H9 (cell line): ENCODE data around the gene FMN1. TPM values are rescaled to one million over a fixed set of nuclear protein-coding genes. Genes with fewer than 3 reads are reported as not detected.

Experiments used
- DNase-seq: peaks from one replicate; pipeline ENCODE4 v3.0.0-alpha.2; 2017
- H2AFZ ChIP-seq: one replicate; pipeline ENCODE4 v1.6.1; 2013; ENCODE audit warnings: mild to moderate bottlenecking, low read length, control low read depth, moderate library complexity
- H2AK5ac ChIP-seq: 2 replicates; pipeline ENCODE4 v1.6.1; 2013; ENCODE audit warnings: low read length, control low read depth, mixed read lengths; ENCODE audit not compliant: insufficient read length
- H2BK120ac ChIP-seq: one replicate; pipeline ENCODE4 v1.6.1; 2013; ENCODE audit warnings: low read depth, mild to moderate bottlenecking, low read length, control low read depth, inconsistent platforms; ENCODE audit not compliant: poor library complexity, severe bottlenecking
- H2BK12ac ChIP-seq: 2 replicates; pipeline ENCODE4 v1.6.1; 2013; ENCODE audit warnings: low read length, control low read depth, mixed read lengths, low read depth; ENCODE audit not compliant: insufficient read length
- H2BK15ac ChIP-seq: 2 replicates; pipeline ENCODE4 v1.6.1; 2013; ENCODE audit warnings: low read depth, low read length, control low read depth
- H2BK20ac ChIP-seq: one replicate; pipeline ENCODE4 v1.6.1; 2013; ENCODE audit warnings: low read depth, mild to moderate bottlenecking, low read length, control low read depth, inconsistent platforms; ENCODE audit not compliant: poor library complexity, severe bottlenecking
- H2BK5ac ChIP-seq: 2 replicates; pipeline ENCODE4 v1.6.1; 2013; ENCODE audit warnings: low read length, control low read depth, mixed read lengths; ENCODE audit not compliant: insufficient read length
- H3K14ac ChIP-seq: 2 replicates; pipeline ENCODE4 v1.6.1; 2013; ENCODE audit warnings: low read length, control low read depth; ENCODE audit not compliant: insufficient read depth
- H3K18ac ChIP-seq: 2 replicates; pipeline ENCODE4 v1.6.1; 2013; ENCODE audit warnings: low read depth, mild to moderate bottlenecking, mixed read lengths, low read length, control low read depth; ENCODE audit not compliant: insufficient read length
- H3K23ac ChIP-seq: 2 replicates; pipeline ENCODE4 v1.6.1; 2013; ENCODE audit warnings: low read length, control low read depth, mixed read lengths, low read depth; ENCODE audit not compliant: insufficient read length
- H3K23me2 ChIP-seq: 2 replicates; pipeline ENCODE4 v1.6.1; 2013; ENCODE audit warnings: low read depth, mild to moderate bottlenecking, mixed read lengths, low read length, control low read depth; ENCODE audit not compliant: insufficient read length, poor library complexity, severe bottlenecking
- H3K27ac ChIP-seq: 2 replicates; pipeline ENCODE4 v1.5.1; 2013; ENCODE audit warnings: low read length, control low read depth, mixed read lengths, low read depth; ENCODE audit not compliant: insufficient read length
- H3K27me3 ChIP-seq: 2 replicates; pipeline ENCODE4 v1.6.1; 2013; ENCODE audit warnings: low read length, control low read depth, inconsistent platforms; ENCODE audit not compliant: insufficient read depth
- H3K4ac ChIP-seq: 2 replicates; pipeline ENCODE4 v1.6.1; 2013; ENCODE audit warnings: low read depth, mild to moderate bottlenecking, control low read depth, inconsistent platforms, low read length, moderate library complexity
- H3K4me1 ChIP-seq: 2 replicates; pipeline ENCODE4 v1.6.1; 2013; ENCODE audit warnings: low read length, control low read depth, inconsistent platforms; ENCODE audit not compliant: insufficient read depth
- H3K4me2 ChIP-seq: 2 replicates; pipeline ENCODE4 v1.6.1; 2013; ENCODE audit warnings: low read length, control low read depth, mixed read lengths; ENCODE audit not compliant: insufficient read length, insufficient read depth
- H3K56ac ChIP-seq: 2 replicates; pipeline ENCODE4 v1.6.1; 2013; ENCODE audit warnings: low read depth, mild to moderate bottlenecking, mixed read lengths, low read length, control low read depth; ENCODE audit not compliant: insufficient read length
- H3K79me1 ChIP-seq: 2 replicates; pipeline ENCODE4 v1.6.1; 2013; ENCODE audit warnings: low read depth, mild to moderate bottlenecking, moderate library complexity, low read length, control low read depth, inconsistent platforms; ENCODE audit not compliant: insufficient read depth, poor library complexity, severe bottlenecking
- H3K79me2 ChIP-seq: 2 replicates; pipeline ENCODE4 v1.6.1; 2013; ENCODE audit warnings: low read length, control low read depth, inconsistent platforms; ENCODE audit not compliant: insufficient read depth
- H3K9ac ChIP-seq: 2 replicates; pipeline ENCODE4 v1.6.1; 2013; ENCODE audit warnings: low read length, control low read depth, mixed read lengths; ENCODE audit not compliant: insufficient read length; ENCODE audit errors: extremely low read depth
- H3K9me3 ChIP-seq: one replicate; pipeline ENCODE4 v1.6.1; 2013; ENCODE audit warnings: low read depth, low read length, inconsistent platforms; ENCODE audit not compliant: control insufficient read depth
- H3T11ph ChIP-seq: one replicate; pipeline ENCODE4 v1.6.1; 2013; ENCODE audit warnings: mild to moderate bottlenecking, low read length, control low read depth, inconsistent platforms
- H4K20me1 ChIP-seq: one replicate; pipeline ENCODE4 v1.6.1; 2013; ENCODE audit not compliant: control insufficient read depth, insufficient read length, insufficient read depth
- H4K5ac ChIP-seq: 2 replicates; pipeline ENCODE4 v1.6.1; 2013; ENCODE audit warnings: low read depth, mild to moderate bottlenecking, mixed read lengths, low read length, control low read depth; ENCODE audit not compliant: insufficient read length
- H4K8ac ChIP-seq: replicated peaks from 2 replicates; pipeline ENCODE4 v1.6.1; 2013; ENCODE audit warnings: low read length, control low read depth, mixed read lengths, low read depth; ENCODE audit not compliant: insufficient read length
- H4K91ac ChIP-seq: 2 replicates; pipeline ENCODE4 v1.6.1; 2013; ENCODE audit warnings: low read depth, mild to moderate bottlenecking, moderate library complexity, mixed read lengths, low read length, control low read depth; ENCODE audit not compliant: insufficient read length
- H3K27ac Mint-ChIP-seq, 3 experiments: 2 replicates in 2 of 3; 3 replicates in 1 of 3; pipeline ENCODE4 v1.8.0; 2020 to 2021; ENCODE audit warnings: mixed read lengths in 3 of 3, mild to moderate bottlenecking in 1 of 3, moderate library complexity in 1 of 3
- H3K27me3 Mint-ChIP-seq: 2 replicates; pipeline ENCODE4 v1.8.0; 2021; ENCODE audit warnings: low read depth, mild to moderate bottlenecking, moderate library complexity, mixed read lengths
- H3K36me3 Mint-ChIP-seq, 3 experiments: 2 replicates in 2 of 3; 3 replicates in 1 of 3; pipeline ENCODE4 v1.8.0; 2020 to 2021; ENCODE audit warnings: low read depth in 3 of 3, mixed read lengths in 3 of 3; ENCODE audit not compliant: insufficient read depth in 1 of 3
- H3K4me1 Mint-ChIP-seq, 2 experiments: 2 replicates each; pipeline ENCODE4 v1.8.0; 2020; ENCODE audit warnings: mixed read lengths in 2 of 2
- H3K4me3 Mint-ChIP-seq, 2 experiments: 2 replicates in 1 of 2; 3 replicates in 1 of 2; pipeline ENCODE4 v1.8.0; 2020 to 2021; ENCODE audit warnings: mild to moderate bottlenecking in 2 of 2, mixed read lengths in 2 of 2, moderate library complexity in 1 of 2
- H3K9me3 Mint-ChIP-seq, 2 experiments: 2 replicates in 1 of 2; 3 replicates in 1 of 2; pipeline ENCODE4 v1.8.0; 2020; ENCODE audit warnings: mild to moderate bottlenecking in 2 of 2, mixed read lengths in 2 of 2, moderate library complexity in 1 of 2
- CTCF ChIP-seq: fragments of 200-600 bp; sonication (generic); conservative IDR thresholded peaks from 3 replicates; pipeline ENCODE4 v1.8.0; 2021; ENCODE audit warnings: antibody characterized with exemption, mild to moderate bottlenecking
- WGBS: extraction: QIAGEN DNeasy Blood & Tissue Kit; methylation state at CpG from one replicate; pipeline ENCODE4 v1.1.7; 2013; ENCODE audit warnings: missing lambda C conversion rate, low lambda C conversion rate, mixed read lengths; ENCODE audit not compliant: insufficient read length; ENCODE audit errors: extremely low coverage; 5-methylcytosine and 5-hydroxymethylcytosine counted together
- total RNA-seq: library from RNA; stranded (reverse); gene quantifications from 2 replicates; pipeline ENCODE4 v1.2.1, GENCODE V29; 2021

The FMN1 gene
- total RNA-seq, 1 experiment from 2014 or later, result 1.9 TPM

GRCh38 chr15:33084661-33085060 is 109.9 kb downstream of the FMN1 start:
- Histone ChIP-seq H2AFZ (no peak overlapping the region), H4K20me1 (no peaks in the 10 kb centered on the region), H2BK15ac (no peak overlapping the region), H3K56ac (no peak overlapping the region), H3K23ac (no peak overlapping the region), H3K9ac (no peak overlapping the region), H3K79me2 (no peaks in the 10 kb centered on the region), H3K4ac (no peak overlapping the region), H3K27me3 (no peaks in the 10 kb centered on the region), H3K14ac (no peak overlapping the region), H2AK5ac (no peak overlapping the region), H2BK5ac (no peak overlapping the region), H4K5ac (no peak overlapping the region), H2BK12ac (no peak overlapping the region), H4K91ac (no peak overlapping the region), H3K4me2 (no peak overlapping the region), H3K18ac (no peak overlapping the region), H3K27ac (no peak overlapping the region), H3T11ph (no peak overlapping the region), H3K79me1 (no peaks in the 10 kb centered on the region), H4K8ac (no peak overlapping the region), H3K4me1 (peaks cover 6% of the 10 kb centered on the region; the same call in 1 of the 2 replicates), H2BK120ac (no peak overlapping the region), H3K9me3 (no peaks in the 10 kb centered on the region), H2BK20ac (no peak overlapping the region), H3K23me2 (no peaks in the 10 kb centered on the region)
- H3K4me3 Mint-ChIP-seq, result no peak overlapping the region
- no peak for DNase-seq
- H3K27ac Mint-ChIP-seq, result peak overlapping the region in 2 of 3 experiments; percentile 6 to 27; a peak in 2 of 7 replicates
- TF ChIP-seq CTCF, result no peak
- WGBS, result no CpG with 5 or more reads among the region's 4 CpGs
- H3K9me3 Mint-ChIP-seq, result no peaks in the 10 kb centered on the region
- no peaks in the 10 kb centered on the region for H3K36me3 Mint-ChIP-seq
- peaks cover 32 to 45% of the 10 kb centered on the region in 2 experiments for H3K4me1 Mint-ChIP-seq
- no peaks in the 10 kb centered on the region for H3K27me3 Mint-ChIP-seq
